GM10266 (cell line): ENCODE measurements around the gene SULT1B1.

Source experiments
- DNase-seq: peaks from one replicate; pipeline ENCODE4 v3.0.0; 2012; ENCODE audit errors: extremely low spot score
- CTCF ChIP-seq: IDR thresholded peaks from 2 replicates; pipeline ENCODE4 v1.5.1; 2012; ENCODE audit warnings: mild to moderate bottlenecking, low read depth; ENCODE audit not compliant: control insufficient read depth, insufficient read depth; ENCODE audit errors: missing control alignments

Gene SULT1B1

GRCh38 chr4:69765751-69766150, 5.3 kb upstream of the SULT1B1 start:
- no peak for DNase-seq
- TF ChIP-seq CTCF = no peak

GRCh38 chr4:69764311-69764710, 3.9 kb upstream of the SULT1B1 start:
- DNase-seq = no peak

GRCh38 chr4:69763233-69763632, 2.8 kb upstream of the SULT1B1 start:
- no peak for DNase-seq
- no peak for TF ChIP-seq CTCF

More at GRCh38 chr4:69764311-69764710, 3.9 kb upstream of the SULT1B1 start:
- no peak for TF ChIP-seq CTCF

GRCh38 chr4:69759189-69759604, 1.2 kb downstream of the SULT1B1 start:
- no peak for TF ChIP-seq CTCF
- DNase-seq = no peak

GRCh38 chr4:69757464-69757863, 3.0 kb downstream of the SULT1B1 start:
- no peak for TF ChIP-seq CTCF
- DNase-seq = no peak

GRCh38 chr4:69754926-69755580, 5.4 kb downstream of the SULT1B1 start:
- no peak for DNase-seq
- no peak for TF ChIP-seq CTCF

- TF ChIP-seq CTCF = no peak
- no peak for DNase-seq
These were observed 6.7 kb downstream of the SULT1B1 start for GRCh38 chr4:69753686-69754085.
